ENCODE results near the gene MBNL2. TPM values are rescaled to one million over a fixed set of nuclear protein-coding genes. Genes with fewer than 3 reads are reported as not detected.

MBNL2 gene
- total RNA-seq, 1 experiment from 2014 or later, result 17.8 TPM

GRCh38 chr13:97198753-97199152 is 23.4 kb upstream of the MBNL2 start:
- H3K9me3 ChIP-seq (ENCODE audit: low read length), result no peaks in the 10 kb centered on the region
- CTCF ChIA-PET, result no interaction called here

GRCh38 chr13:97199451-97199850 is 22.7 kb upstream of the MBNL2 start:
- no peaks in the 10 kb centered on the region for H3K79me2 ChIP-seq (ENCODE audit: low read length)
- H3K4me3 ChIP-seq (ENCODE audit: low read length), result no peak overlapping the region
- H3K27ac ChIP-seq (ENCODE audit: low read length), result no peak overlapping the region
- no peak for ATAC-seq
- ChIA-PET CTCF (no interaction called here), POLR2A (ENCODE audit: unreplicated experiment) (no interaction called here)
- H3K9me2 ChIP-seq (replicated peaks; ENCODE audit: low read length), result no peaks in the 10 kb centered on the region
- no peaks in the 10 kb centered on the region for H3F3A ChIP-seq (ENCODE audit: low read length, unreplicated experiment)
- H2AFZ ChIP-seq (ENCODE audit: low read length), result no peak overlapping the region
- no TSS peak for BruUV-seq (replicated peaks)
- H3K27me3 ChIP-seq (ENCODE audit: low read length), result no peaks in the 10 kb centered on the region
- H4K20me1 ChIP-seq (ENCODE audit: low read length), result no peaks in the 10 kb centered on the region
- H3K4me2 ChIP-seq (ENCODE audit: low read length), result no peak overlapping the region
- no peaks in the 10 kb centered on the region for H3K36me3 ChIP-seq (ENCODE audit: low read depth, low read length)
- peaks cover 5% of the 10 kb centered on the region for H3K4me1 ChIP-seq (ENCODE audit: insufficient read depth, low read length)
- H3K9me3 ChIP-seq (ENCODE audit: low read length), result no peaks in the 10 kb centered on the region
- no peak for DNase-seq
- intact Hi-C loops (cut with micrococcal nuclease), result no loop called here
- H3K9ac ChIP-seq (ENCODE audit: low read length), result no peak overlapping the region
- TF ChIP-seq EZH2 (IDR thresholded peaks at IDR 0.05; ENCODE audit: low read length, unreplicated experiment) (no peak), CTCF (conservative IDR thresholded peaks at IDR 0.05; ENCODE audit: low read depth, low read length) (no peak), EZH2phosphoT487 (IDR thresholded peaks at IDR 0.05; ENCODE audit: borderline replicate concordance, low read length) (no peak)

More at GRCh38 chr13:97198753-97199152, 23.4 kb upstream of the MBNL2 start:
- H3K79me2 ChIP-seq (ENCODE audit: low read length), result no peaks in the 10 kb centered on the region
- no peak overlapping the region for H3K27ac ChIP-seq (ENCODE audit: low read length)
- POLR2A ChIA-PET (ENCODE audit: unreplicated experiment), result no interaction called here
- no peaks in the 10 kb centered on the region for H3K27me3 ChIP-seq (ENCODE audit: low read length)
- no peaks in the 10 kb centered on the region for H3F3A ChIP-seq (ENCODE audit: low read length, unreplicated experiment)
- intact Hi-C loops (cut with micrococcal nuclease), result no loop called here
- H4K20me1 ChIP-seq (ENCODE audit: low read length), result no peaks in the 10 kb centered on the region
- H3K9me2 ChIP-seq (replicated peaks; ENCODE audit: low read length), result no peaks in the 10 kb centered on the region
- no peak overlapping the region for H3K4me2 ChIP-seq (ENCODE audit: low read length)
- H3K9ac ChIP-seq (ENCODE audit: low read length), result no peak overlapping the region
- H3K4me1 ChIP-seq (ENCODE audit: insufficient read depth, low read length), result peaks cover 12% of the 10 kb centered on the region
- no peaks in the 10 kb centered on the region for H3K36me3 ChIP-seq (ENCODE audit: low read depth, low read length)
- no peak overlapping the region for H3K4me3 ChIP-seq (ENCODE audit: low read length)
- ATAC-seq, result no peak
- no peak for TF ChIP-seq EZH2 (IDR thresholded peaks at IDR 0.05; ENCODE audit: low read length, unreplicated experiment)
- no peak for TF ChIP-seq CTCF (conservative IDR thresholded peaks at IDR 0.05; ENCODE audit: low read depth, low read length)
- TF ChIP-seq EZH2phosphoT487 (IDR thresholded peaks at IDR 0.05; ENCODE audit: borderline replicate concordance, low read length), result no peak
- no peak overlapping the region for H2AFZ ChIP-seq (ENCODE audit: low read length)
- no TSS peak for BruUV-seq (replicated peaks)
- no peak for DNase-seq

- Histone ChIP-seq H3K9me3 (ENCODE audit: low read length) (no peaks in the 10 kb centered on the region), H3K4me3 (ENCODE audit: low read length) (no peak overlapping the region), H3K9ac (ENCODE audit: low read length) (no peak overlapping the region), H3K79me2 (ENCODE audit: low read length) (no peaks in the 10 kb centered on the region), H4K20me1 (ENCODE audit: low read length) (no peaks in the 10 kb centered on the region), H3F3A (ENCODE audit: low read length, unreplicated experiment) (no peaks in the 10 kb centered on the region), H2AFZ (ENCODE audit: low read length) (no peak overlapping the region), H3K27me3 (ENCODE audit: low read length) (no peaks in the 10 kb centered on the region), H3K4me2 (ENCODE audit: low read length) (no peak overlapping the region), H3K36me3 (ENCODE audit: low read depth, low read length) (no peaks in the 10 kb centered on the region), H3K27ac (ENCODE audit: low read length) (no peak overlapping the region), H3K9me2 (replicated peaks; ENCODE audit: low read length) (no peaks in the 10 kb centered on the region), H3K4me1 (ENCODE audit: insufficient read depth, low read length) (peaks cover under 1% of the 10 kb centered on the region)
- no TSS peak for BruUV-seq (replicated peaks)
- CTCF ChIA-PET, result no interaction called here
- no peak for ATAC-seq
- intact Hi-C loops (cut with micrococcal nuclease), result no loop called here
- DNase-seq, result no peak
- POLR2A ChIA-PET (ENCODE audit: unreplicated experiment), result interaction anchor here (0.6 kb wide), 1 partner anchor 134 kb away, joined by 4 read pairs; no protein-coding TSS in a partner anchor
- TF ChIP-seq EZH2phosphoT487 (IDR thresholded peaks at IDR 0.05; ENCODE audit: borderline replicate concordance, low read length) (no peak), CTCF (conservative IDR thresholded peaks at IDR 0.05; ENCODE audit: low read depth, low read length) (no peak), EZH2 (IDR thresholded peaks at IDR 0.05; ENCODE audit: low read length, unreplicated experiment) (no peak)
Observed at GRCh38 chr13:97200081-97200942, 21.8 kb upstream of the MBNL2 start.

Measured in PC-3 (cell line).